Smooth muscle cell of the coronary artery (primary cell): ENCODE results near the gene GRIN3B. TPM values are rescaled to one million over a fixed set of nuclear protein-coding genes. Genes with fewer than 3 reads are reported as not detected.

Experiments
- total RNA-seq: library from RNA; depleted of rRNA; stranded (reverse); fragments of >200 nt; gene quantifications from 2 replicates; pipeline ENCODE4 v1.2.3, GENCODE V29; 2014; ENCODE audit warnings: low replicate concordance

GRIN3B gene
- 0.23 and 0.45 TPM in 2 replicates for total RNA-seq

GRCh38 chr19:1000095-1000494 is at the start of gene GRIN3B:
Gene GRIN3B (plus strand): TSS chr19:1000419. CDS start chr19:1000438, 19 bp downstream.

DNA sequence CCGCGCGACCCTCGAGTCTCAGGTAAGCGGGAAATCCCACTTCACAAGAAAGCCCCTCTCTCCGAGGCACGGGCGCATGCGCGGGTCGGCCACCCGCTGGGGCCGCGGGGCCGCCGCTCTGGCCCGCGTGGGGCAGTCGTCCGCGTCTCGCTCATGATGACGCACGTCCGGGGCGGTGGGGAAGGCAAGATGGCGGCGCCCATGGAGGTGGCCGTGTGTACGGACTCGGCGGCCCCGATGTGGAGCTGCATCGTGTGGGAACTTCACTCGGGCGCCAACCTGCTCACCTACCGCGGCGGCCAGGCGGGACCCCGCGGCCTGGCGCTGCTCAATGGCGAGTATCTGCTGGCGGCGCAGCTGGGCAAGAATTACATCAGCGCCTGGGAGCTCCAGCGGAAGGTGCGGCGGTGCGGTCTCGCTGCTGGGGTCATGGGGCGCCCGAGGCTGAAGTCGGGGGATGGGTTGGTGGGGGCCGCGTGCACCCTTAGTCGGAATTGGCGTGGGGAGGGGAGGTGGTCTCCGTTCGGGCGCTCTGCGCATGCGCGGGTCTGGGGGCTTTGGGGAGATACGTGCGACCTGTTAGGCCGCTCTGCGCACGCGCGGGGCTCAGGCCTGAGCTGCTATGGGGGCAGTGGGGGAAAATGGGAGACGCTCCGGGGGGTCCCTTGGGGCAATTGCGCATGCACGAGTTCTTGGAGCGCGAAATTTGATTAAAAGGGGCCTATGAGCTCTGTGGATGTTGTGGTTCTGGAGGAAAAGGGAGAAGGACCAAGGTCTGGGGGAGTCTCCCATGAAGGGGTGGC is 15.9 kb upstream of the GRIN3B start, which contains the start of gene WDR18:
Gene WDR18 (plus strand): TSS at position 181 of the 803 bp plus-strand sequence. CDS start 9 bp downstream, at position 190.

GRCh38 chr19:1020868-1021425 is 20.7 kb downstream of the GRIN3B start, which contains the start of gene TMEM259:
Gene TMEM259 (minus strand): TSS chr19:1021123. CDS start chr19:1020996, 127 bp downstream.

DNA sequence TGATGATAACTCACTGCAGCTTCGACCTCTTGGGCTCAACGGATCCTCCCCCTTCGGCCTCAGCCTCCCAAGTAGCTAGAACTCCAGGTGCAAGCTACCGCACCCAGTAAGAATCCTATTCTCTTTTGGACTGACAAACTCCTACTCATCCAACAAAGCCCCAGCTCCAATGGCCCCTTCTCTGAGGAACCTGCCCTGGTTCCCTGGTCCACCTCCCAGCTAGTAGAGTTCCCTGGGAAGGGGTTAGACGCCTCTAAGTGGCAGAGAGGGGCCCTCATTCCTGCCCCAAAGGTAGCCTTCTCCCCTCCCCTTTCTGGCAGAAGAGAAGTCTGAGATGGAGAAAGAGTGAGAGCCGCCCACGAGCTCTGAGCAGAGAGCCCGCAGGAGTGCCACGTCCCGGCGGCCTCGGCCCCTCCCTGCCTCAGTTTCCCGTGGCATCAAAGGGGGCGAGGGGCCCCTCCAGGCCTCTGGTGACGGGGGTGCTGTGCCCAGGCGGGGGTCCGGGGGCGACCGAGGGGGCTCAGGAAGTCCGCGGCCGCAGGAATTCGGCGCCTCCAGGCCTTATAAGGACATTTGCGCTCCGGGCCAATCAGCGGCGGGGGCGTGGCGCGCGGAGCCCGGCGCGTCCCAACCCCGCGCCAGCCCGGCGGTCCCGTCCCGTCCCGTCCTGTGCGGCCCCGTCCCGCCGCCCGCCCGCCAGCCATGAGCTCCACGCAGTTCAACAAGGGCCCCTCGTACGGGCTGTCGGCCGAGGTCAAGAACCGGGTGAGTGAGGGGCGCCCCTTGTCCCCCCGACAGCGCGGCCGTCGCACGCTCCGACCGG is 26.0 kb downstream of the GRIN3B start, which contains the start of gene CNN2:
Gene CNN2 (plus strand): TSS at position 649 of the 823 bp plus-strand sequence. CDS start 54 bp downstream, at position 703.

DNA sequence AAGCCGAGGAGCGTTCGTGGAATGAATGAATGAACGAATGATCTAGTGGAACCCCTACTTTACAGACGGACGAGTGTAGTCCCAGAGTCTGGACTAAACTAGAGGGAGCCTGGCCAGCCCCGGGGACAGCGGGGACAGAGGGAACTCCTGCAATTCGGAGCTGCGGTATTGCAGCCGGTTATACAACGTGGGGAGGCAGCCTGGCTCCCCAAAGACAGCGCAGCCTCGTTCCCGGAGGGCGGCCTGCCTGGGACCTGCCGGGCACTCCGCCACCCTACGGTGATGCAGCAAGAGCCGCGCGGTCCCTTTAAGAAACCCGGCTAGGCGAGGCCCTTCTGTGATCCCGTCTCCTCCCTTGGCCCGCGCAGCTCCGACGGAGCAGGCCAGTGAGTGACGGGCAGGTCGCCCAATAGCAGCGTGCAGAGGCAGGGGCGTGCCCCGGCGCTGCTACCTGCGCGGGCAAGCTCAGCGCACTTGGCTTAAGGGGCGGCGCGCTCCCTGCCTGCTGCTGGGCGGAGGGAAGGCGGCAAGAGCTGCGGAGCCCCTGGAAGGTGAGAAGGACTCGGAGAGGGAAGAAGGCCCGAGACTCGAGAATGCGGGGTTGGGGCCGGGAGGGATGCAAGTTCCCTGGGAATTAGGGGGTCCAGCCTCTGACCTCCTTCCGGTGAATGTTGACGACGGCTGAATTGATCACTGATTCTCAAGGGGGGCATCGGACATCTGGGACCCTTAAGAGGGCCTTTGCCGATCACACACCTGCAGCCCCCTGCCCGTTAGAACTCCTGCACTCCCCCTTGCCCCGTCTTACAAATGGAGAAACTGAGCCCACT is 39.6 kb downstream of the GRIN3B start, which contains the start of gene ABCA7:
Gene ABCA7 (plus strand): TSS at position 462 of the 830 bp plus-strand sequence. CDS start 1,255 bp downstream, outside the sequence.

Other genes starting within 250 kb of the GRIN3B start
- gene MISP, start 249.3 kb upstream of the GRIN3B start, total RNA-seq: under 0.01 TPM in 1 of 2 replicates, not detected in the other
- 77.1 and 91.9 TPM in 2 replicates for gene PTBP1, start 203.0 kb upstream of the GRIN3B start, total RNA-seq
- gene PLPPR3, start 178.5 kb upstream of the GRIN3B start, total RNA-seq: 0.15 and 1.2 TPM in 2 replicates
- gene AZU1, start 172.6 kb upstream of the GRIN3B start, total RNA-seq: not detected in 2 replicates
- gene PRTN3, start 159.4 kb upstream of the GRIN3B start, total RNA-seq: not detected in 2 replicates
- gene ELANE, start 148.1 kb upstream of the GRIN3B start, total RNA-seq: 0.15 TPM in 1 of 2 replicates, not detected in the other
- 0.83 and 156 TPM in 2 replicates for gene CFD, start 140.8 kb upstream of the GRIN3B start, total RNA-seq
- 23.5 and 33.1 TPM in 2 replicates for gene MED16, start 107.2 kb upstream of the GRIN3B start, total RNA-seq
- not detected in 2 replicates for gene RNU6-9, start 106.9 kb upstream of the GRIN3B start, total RNA-seq
- gene R3HDM4, start 87.2 kb upstream of the GRIN3B start, total RNA-seq: 6.8 and 24.8 TPM in 2 replicates
- gene KISS1R, start 83.1 kb upstream of the GRIN3B start, total RNA-seq: not detected in 2 replicates
- gene ARID3A, start 74.4 kb upstream of the GRIN3B start, total RNA-seq: 7.6 and 15.2 TPM in 2 replicates
- 37.1 and 127 TPM in 2 replicates for gene WDR18, start 16.1 kb upstream of the GRIN3B start, total RNA-seq
- 41.3 and 58.0 TPM in 2 replicates for gene TMEM259, start 20.7 kb downstream of the GRIN3B start, total RNA-seq
- not detected in 2 replicates for gene RNU6-2, start 21.1 kb downstream of the GRIN3B start, total RNA-seq
- gene CNN2, start 26.2 kb downstream of the GRIN3B start, total RNA-seq: 268 and 324 TPM in 2 replicates
- 2.2 and 8.4 TPM in 2 replicates for gene ABCA7, start 39.7 kb downstream of the GRIN3B start, total RNA-seq
- gene ARHGAP45, start 66.7 kb downstream of the GRIN3B start, total RNA-seq: 0.82 and 4.7 TPM in 2 replicates
- 127 and 132 TPM in 2 replicates for gene POLR2E, start 95.0 kb downstream of the GRIN3B start, total RNA-seq
- gene GPX4, start 103.6 kb downstream of the GRIN3B start, total RNA-seq: 382 and 1,065 TPM in 2 replicates
- 40.7 and 112 TPM in 2 replicates for gene SBNO2, start 173.8 kb downstream of the GRIN3B start, total RNA-seq
- 77.6 and 112 TPM in 2 replicates for gene STK11, start 205.4 kb downstream of the GRIN3B start, total RNA-seq
- gene CBARP, start 237.6 kb downstream of the GRIN3B start, total RNA-seq: 0.82 and 1.1 TPM in 2 replicates
- gene ATP5F1D, start 241.3 kb downstream of the GRIN3B start, total RNA-seq: 36.6 and 63.1 TPM in 2 replicates
- gene MIDN, start 248.2 kb downstream of the GRIN3B start, total RNA-seq: 2.8 and 15.9 TPM in 2 replicates